NCI-H446 (cell line): Measurements from ENCODE around the gene ZDHHC1.
"Not testable (repeated sequence)": the region's sequence is repeated elsewhere in the genome, so short reads cannot be mapped to it uniquely, and the experiment has no call there.

Experiments used
- DNase-seq, 2 experiments: peaks; one replicate each; lab custom pipeline; 2025; lab: John Stamatoyannopoulos, UW

Gene ZDHHC1

GRCh38 chr16:67394155-67395104, 21.8 kb downstream of the ZDHHC1 start:
- no peak for DNase-seq

GRCh38 chr16:67393788-67394154, 22.5 kb downstream of the ZDHHC1 start:
- no peak for DNase-seq

GRCh38 chr16:67393111-67393787, 23.0 kb downstream of the ZDHHC1 start, which contains the start of gene TPPP3:
TPPP3 (minus strand) TSS chr16:67393498; CDS start chr16:67391111, 2,387 bp downstream.
- no peak for DNase-seq

- DNase-seq: no peak
Observed at GRCh38 chr16:67392301-67393059, 23.8 kb downstream of the ZDHHC1 start.

- peak in 1 of 2 experiments; percentile 45 for DNase-seq
Observed at GRCh38 chr16:67391424-67392300, 24.6 kb downstream of the ZDHHC1 start.

- no peak for DNase-seq
Observed at GRCh38 chr16:67390816-67391423, 25.4 kb downstream of the ZDHHC1 start.

- peak in 1 of 2 experiments; percentile 23 for DNase-seq
Observed at GRCh38 chr16:67389911-67390815, 26.1 kb downstream of the ZDHHC1 start.

GRCh38 chr16:67388591-67388990, 27.7 kb downstream of the ZDHHC1 start:
- DNase-seq: peak in 1 of 2 experiments; percentile 24

- no peak for DNase-seq
Observed at GRCh38 chr16:67388191-67388590, 28.1 kb downstream of the ZDHHC1 start.

- no peak for DNase-seq
Observed at GRCh38 chr16:67387479-67388079, 28.7 kb downstream of the ZDHHC1 start.

GRCh38 chr16:67386861-67387455, 29.3 kb downstream of the ZDHHC1 start:
- no peak for DNase-seq

GRCh38 chr16:67384778-67385510, 31.3 kb downstream of the ZDHHC1 start:
- DNase-seq: no peak

GRCh38 chr16:67383284-67383683, 33.0 kb downstream of the ZDHHC1 start:
- no peak for DNase-seq

GRCh38 chr16:67378642-67379041, 37.6 kb downstream of the ZDHHC1 start:
- DNase-seq: no peak

- DNase-seq: not testable (repeated sequence)
Observed at GRCh38 chr16:67376012-67376411, 40.3 kb downstream of the ZDHHC1 start.

GRCh38 chr16:67372664-67373063, 43.6 kb downstream of the ZDHHC1 start:
- peak in 1 of 2 experiments; percentile 21 for DNase-seq

GRCh38 chr16:67370661-67371060, 45.6 kb downstream of the ZDHHC1 start:
- DNase-seq: no peak

GRCh38 chr16:67364600-67365235, 51.6 kb downstream of the ZDHHC1 start:
- no peak for DNase-seq
